ENCODE results near the gene SOX6. TPM values are rescaled to one million over a fixed set of nuclear protein-coding genes. Genes with fewer than 3 reads are reported as not detected.
A peak's percentile ranks its signal among the peaks of the same experiment; 100 is the strongest.

Gene SOX6
- total RNA-seq, 4 donors from 2014 or later, result 25.3 to 42.3 (median 37.4) TPM

DNA sequence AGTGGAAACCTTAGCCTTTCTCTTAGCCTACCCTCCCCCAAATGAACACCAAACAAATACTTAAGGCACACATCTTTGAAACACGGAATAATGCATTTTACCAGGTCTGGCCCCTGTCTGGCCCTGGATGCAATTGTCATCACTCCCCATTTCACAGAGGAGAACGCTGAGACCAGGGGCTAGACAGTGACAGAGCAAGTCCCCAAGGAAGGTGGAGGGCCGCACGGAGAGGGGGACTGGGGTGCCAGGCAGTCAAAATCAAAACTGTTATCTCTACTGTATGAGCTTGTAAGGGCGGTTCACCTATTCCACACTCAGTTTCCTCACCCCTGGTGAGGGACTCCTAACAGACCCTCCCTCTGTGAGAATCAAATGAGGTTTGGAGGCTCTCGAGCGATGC lies 414.2 kb downstream of the SOX6 start:
- H3K36me3 ChIP-seq, result no peaks in the 10 kb centered on the region
- no peak overlapping the region for H3K4me3 ChIP-seq
- no peaks in the 10 kb centered on the region for H3K27me3 ChIP-seq
- H3K27ac ChIP-seq, result no peak overlapping the region
- TF ChIP-seq POLR2A (IDR thresholded peaks at IDR 0.05), result no peak
- TF ChIP-seq, protein P1, sequence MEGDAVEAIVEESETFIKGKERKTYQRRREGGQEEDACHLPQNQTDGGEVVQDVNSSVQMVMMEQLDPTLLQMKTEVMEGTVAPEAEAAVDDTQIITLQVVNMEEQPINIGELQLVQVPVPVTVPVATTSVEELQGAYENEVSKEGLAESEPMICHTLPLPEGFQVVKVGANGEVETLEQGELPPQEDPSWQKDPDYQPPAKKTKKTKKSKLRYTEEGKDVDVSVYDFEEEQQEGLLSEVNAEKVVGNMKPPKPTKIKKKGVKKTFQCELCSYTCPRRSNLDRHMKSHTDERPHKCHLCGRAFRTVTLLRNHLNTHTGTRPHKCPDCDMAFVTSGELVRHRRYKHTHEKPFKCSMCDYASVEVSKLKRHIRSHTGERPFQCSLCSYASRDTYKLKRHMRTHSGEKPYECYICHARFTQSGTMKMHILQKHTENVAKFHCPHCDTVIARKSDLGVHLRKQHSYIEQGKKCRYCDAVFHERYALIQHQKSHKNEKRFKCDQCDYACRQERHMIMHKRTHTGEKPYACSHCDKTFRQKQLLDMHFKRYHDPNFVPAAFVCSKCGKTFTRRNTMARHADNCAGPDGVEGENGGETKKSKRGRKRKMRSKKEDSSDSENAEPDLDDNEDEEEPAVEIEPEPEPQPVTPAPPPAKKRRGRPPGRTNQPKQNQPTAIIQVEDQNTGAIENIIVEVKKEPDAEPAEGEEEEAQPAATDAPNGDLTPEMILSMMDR (IDR thresholded peaks at IDR 0.05 in 4 of 5, conservative IDR thresholded peaks at IDR 0.05 in 1 of 5), result no peak
- intact Hi-C loops (cut with DNase I; ENCODE audit: low total_unique reads) (no loop called here), in situ Hi-C loops (cut with MboI; ENCODE audit: low sequenced_read_pairs in 4 of 4) (loop anchor here in 2 of 4 donors (10.0 to 25.0 kb wide), 2 partner anchors 670 to 673 kb away; no protein-coding TSS in a partner anchor)
- H3K4me1 ChIP-seq, result peaks cover 0 to 5% of the 10 kb centered on the region in 2 donors
- ATAC-seq (no peak), DNase-seq (no peak)
- H3K9me3 ChIP-seq, result no peaks in the 10 kb centered on the region

DNA sequence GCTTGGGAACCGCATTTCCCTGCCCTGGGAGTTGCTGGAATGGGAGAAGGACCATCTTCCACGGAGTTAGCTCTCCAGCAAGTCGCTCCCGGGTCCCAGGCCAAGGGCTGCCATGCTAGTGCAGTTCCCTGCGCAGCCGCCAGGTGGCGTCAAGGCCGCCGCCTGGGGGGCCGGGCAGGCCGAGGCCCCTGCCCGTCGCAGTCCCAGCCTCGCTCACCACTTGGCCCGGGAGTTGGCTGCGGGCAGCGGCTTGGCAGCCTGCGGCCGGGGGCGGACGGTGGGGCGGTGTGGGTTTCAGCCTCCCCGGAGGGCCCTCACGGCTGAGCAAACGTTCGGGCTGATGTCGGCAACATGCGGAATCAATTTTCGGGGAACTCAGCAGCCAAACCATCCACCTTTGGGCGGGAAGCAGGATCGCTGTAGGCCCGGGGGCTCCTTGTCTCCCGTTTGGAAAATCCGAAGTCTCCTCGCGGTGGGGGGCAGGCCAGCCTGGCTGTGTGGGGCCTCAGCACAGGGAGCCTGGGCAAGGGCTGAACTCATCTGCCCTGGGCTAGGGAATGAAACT lies 415.1 kb downstream of the SOX6 start:
- intact Hi-C loops (cut with DNase I; ENCODE audit: low total_unique reads), result loop anchor here (1.0 kb wide), 2 partner anchors 47 to 672 kb away; no protein-coding TSS in a partner anchor
- no peaks in the 10 kb centered on the region for H3K9me3 ChIP-seq
- peak; percentile 68 to 80 for ATAC-seq

DNA sequence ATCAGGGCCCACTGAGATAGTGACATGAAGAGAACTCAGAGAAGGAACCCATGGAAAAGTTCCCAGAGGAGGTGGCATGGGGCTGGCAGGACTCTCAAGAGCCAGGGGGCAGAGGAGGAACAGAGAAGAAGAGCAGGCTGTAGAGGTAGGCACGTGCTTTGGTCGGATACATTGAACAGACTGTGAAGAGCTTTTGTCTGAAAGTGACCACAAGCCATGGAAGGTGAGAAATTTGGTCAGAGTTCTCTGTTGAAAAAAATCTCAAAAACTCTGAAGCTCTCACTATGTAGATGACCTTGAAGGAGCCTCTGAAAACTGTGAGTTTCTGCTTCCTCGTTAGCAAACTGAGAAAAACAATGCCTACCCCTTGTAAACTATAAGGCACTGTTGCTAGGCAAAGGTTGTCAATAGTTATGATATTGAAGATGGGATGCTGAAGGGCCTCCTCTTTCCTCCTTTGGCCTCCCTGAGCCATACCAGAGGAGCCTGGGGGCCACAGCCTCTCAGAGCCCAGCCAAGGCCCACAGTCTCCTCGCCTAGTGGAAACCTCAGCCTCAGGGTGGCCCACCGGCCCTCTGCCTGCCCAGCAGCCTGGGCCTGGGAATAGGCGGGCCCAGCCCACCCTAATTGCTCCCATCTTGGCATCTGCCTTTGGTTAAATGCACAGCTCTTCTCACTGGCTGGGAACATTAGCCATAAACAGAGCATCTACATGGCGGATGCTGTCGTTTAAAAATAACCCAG lies 415.7 kb downstream of the SOX6 start:
- peaks cover 0 to 5% of the 10 kb centered on the region in 2 donors for H3K4me1 ChIP-seq
- H3K9me3 ChIP-seq, result no peaks in the 10 kb centered on the region
- in situ Hi-C loops (cut with MboI; ENCODE audit: low sequenced_read_pairs in 4 of 4) (loop anchor here in 2 of 4 donors (10.0 to 25.0 kb wide), 2 partner anchors 672 to 674 kb away; no protein-coding TSS in a partner anchor), intact Hi-C loops (cut with DNase I; ENCODE audit: low total_unique reads) (loop anchor here (1.0 kb wide), 2 partner anchors 48 to 673 kb away; no protein-coding TSS in a partner anchor)
- ATAC-seq (peak in 1 of 2 donors; percentile 9), DNase-seq (no peak)
- no peaks in the 10 kb centered on the region for H3K36me3 ChIP-seq
- no peak overlapping the region for H3K4me3 ChIP-seq
- H3K27ac ChIP-seq, result no peak overlapping the region
- no peak for TF ChIP-seq POLR2A (IDR thresholded peaks at IDR 0.05)
- TF ChIP-seq, protein P1 (IDR thresholded peaks at IDR 0.05 in 4 of 5, conservative IDR thresholded peaks at IDR 0.05 in 1 of 5), result no peak
- H3K27me3 ChIP-seq, result no peaks in the 10 kb centered on the region

More for the DNA sequence above, 415.1 kb downstream of the SOX6 start:
- DNase-seq, result peak in 1 of 2 donors; percentile 33
- TF ChIP-seq, protein P1 (IDR thresholded peaks at IDR 0.05 in 4 of 5, conservative IDR thresholded peaks at IDR 0.05 in 1 of 5), result peak; percentile 86 to 96 (median 95)
- no peak for TF ChIP-seq POLR2A (IDR thresholded peaks at IDR 0.05)
- peak overlapping the region in 3 of 4 donors; percentile 9 to 45 (median 44) for H3K4me3 ChIP-seq
- no peaks in the 10 kb centered on the region for H3K36me3 ChIP-seq
- peaks cover 0 to 5% of the 10 kb centered on the region in 2 donors for H3K4me1 ChIP-seq
- no peaks in the 10 kb centered on the region for H3K27me3 ChIP-seq
- H3K27ac ChIP-seq, result no peak overlapping the region
- in situ Hi-C loops (cut with MboI; ENCODE audit: low sequenced_read_pairs in 4 of 4), result loop anchor here in 2 of 4 donors (10.0 to 25.0 kb wide), 2 partner anchors 671 to 674 kb away; no protein-coding TSS in a partner anchor

DNA sequence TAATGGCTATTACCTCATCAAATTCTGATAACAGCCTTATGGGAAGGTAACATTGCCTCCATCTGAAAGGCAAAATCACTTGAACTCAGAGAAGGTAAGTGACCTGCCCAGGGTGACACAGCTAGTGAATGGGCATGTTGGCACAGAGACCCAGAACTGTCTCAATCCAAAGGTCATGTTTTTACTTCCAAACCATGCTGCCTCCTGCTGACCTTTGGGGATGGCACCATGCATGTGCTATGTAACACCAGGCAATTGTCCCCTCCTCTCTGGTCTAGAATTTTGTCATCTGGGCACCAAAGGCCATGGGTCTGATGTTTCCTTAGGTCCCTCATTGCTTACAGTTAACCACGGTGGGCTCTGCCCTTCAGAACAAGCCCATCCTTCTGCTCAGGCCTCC lies 417.4 kb downstream of the SOX6 start:
- Histone ChIP-seq H3K4me1 (peaks cover 0 to 5% of the 10 kb centered on the region in 2 donors), H3K9me3 (no peaks in the 10 kb centered on the region), H3K36me3 (no peaks in the 10 kb centered on the region), H3K27me3 (no peaks in the 10 kb centered on the region), H3K27ac (no peak overlapping the region), H3K4me3 (no peak overlapping the region)
- ATAC-seq, result no peak
- no peak for DNase-seq
- TF ChIP-seq, protein P1 (IDR thresholded peaks at IDR 0.05 in 4 of 5, conservative IDR thresholded peaks at IDR 0.05 in 1 of 5), result no peak
- TF ChIP-seq POLR2A (IDR thresholded peaks at IDR 0.05), result no peak
- intact Hi-C loops (cut with DNase I; ENCODE audit: low total_unique reads), result no loop called here
- in situ Hi-C loops (cut with MboI; ENCODE audit: low sequenced_read_pairs in 4 of 4), result loop anchor here in 1 of 4 donors (25.0 kb wide), 1 partner anchor 673 kb away; no protein-coding TSS in a partner anchor
